Keratinocyte (primary cell): ENCODE results near the gene CUX1. TPM values are rescaled to one million over a fixed set of nuclear protein-coding genes. Genes with fewer than 3 reads are reported as not detected.
A peak's percentile ranks its signal among the peaks of the same experiment; 100 is the strongest.

Experiments used
- DNase-seq: peaks from one replicate; pipeline ENCODE4 v3.0.0-alpha.2; 2011; ENCODE audit warnings: low read depth, missing footprints, low spot score
- FAIRE-seq: peaks from 2 replicates; lab custom pipeline; 2011; peaks lifted over from hg19 to GRCh38; lab: Jason Lieb, UNC
- H2AFZ ChIP-seq: 2 replicates; pipeline ENCODE4 v1.6.0; 2012; ENCODE audit warnings: low read length, control low read depth, inconsistent platforms; ENCODE audit not compliant: control insufficient read depth
- H3K27ac ChIP-seq: 2 replicates; pipeline ENCODE4 v1.5.1; 2011; ENCODE audit warnings: low read length; ENCODE audit not compliant: control insufficient read depth, insufficient read depth
- H3K27me3 ChIP-seq: 3 replicates; pipeline ENCODE4 v1.6.0; 2011; ENCODE audit warnings: low read length; ENCODE audit not compliant: control insufficient read depth, insufficient read depth; ENCODE audit errors: extremely low read depth
- H3K36me3 ChIP-seq, 2 experiments: 2 replicates in 1 of 2; 3 replicates in 1 of 2; pipeline ENCODE4 v1.5.1; 2011; ENCODE audit warnings: low read length in 2 of 2, mild to moderate bottlenecking in 1 of 2; ENCODE audit not compliant: control insufficient read depth in 2 of 2, insufficient read depth in 2 of 2; ENCODE audit errors: extremely low read depth in 1 of 2
- H3K4me1 ChIP-seq: 3 replicates; pipeline ENCODE4 v1.5.1; 2011; ENCODE audit warnings: low read length; ENCODE audit not compliant: control insufficient read depth, insufficient read depth; ENCODE audit errors: extremely low read depth
- H3K4me2 ChIP-seq: 3 replicates; pipeline ENCODE4 v1.6.0; 2011; ENCODE audit warnings: low read depth, low read length; ENCODE audit not compliant: control insufficient read depth, insufficient read depth; ENCODE audit errors: extremely low read depth
- H3K4me3 ChIP-seq, 3 experiments: fragments of 200-600 bp in 1 of 3; sonication (generic) in 1 of 3; 2 replicates in 2 of 3; 3 replicates in 1 of 3; pipeline ENCODE4 v1.5.1; 2011 to 2016; ENCODE audit warnings: low read length in 3 of 3, mild to moderate bottlenecking in 3 of 3, control low read depth in 2 of 3, inconsistent platforms in 1 of 3, low read depth in 1 of 3, mixed read lengths in 1 of 3, mixed run types in 1 of 3, moderate library complexity in 1 of 3; ENCODE audit not compliant: control insufficient read depth in 2 of 3, insufficient read depth in 2 of 3; ENCODE audit errors: extremely low read depth in 1 of 3
- H3K79me2 ChIP-seq: 2 replicates; pipeline ENCODE4 v1.6.0; 2012; ENCODE audit warnings: low read length; ENCODE audit not compliant: control insufficient read depth, insufficient read depth
- H3K9ac ChIP-seq: 3 replicates; pipeline ENCODE4 v1.6.0; 2011; ENCODE audit warnings: low read length; ENCODE audit not compliant: control insufficient read depth, insufficient read depth; ENCODE audit errors: extremely low read depth
- H3K9me1 ChIP-seq: 3 replicates; pipeline ENCODE4 v1.6.0; 2011; ENCODE audit warnings: low read length; ENCODE audit not compliant: control insufficient read depth, insufficient read depth; ENCODE audit errors: extremely low read depth
- H3K9me3 ChIP-seq: 2 replicates; pipeline ENCODE4 v1.5.1; 2012; ENCODE audit warnings: low read depth, low read length; ENCODE audit not compliant: control insufficient read depth
- H4K20me1 ChIP-seq: 3 replicates; pipeline ENCODE4 v1.6.0; 2011; ENCODE audit warnings: low read length; ENCODE audit not compliant: control insufficient read depth, insufficient read depth; ENCODE audit errors: extremely low read depth
- EZH2 ChIP-seq: IDR thresholded peaks from one replicate; pipeline ENCODE4 v1.6.1; 2012; ENCODE audit warnings: inconsistent platforms, mild to moderate bottlenecking, low read length, moderate library complexity
- dilution Hi-C: fragments of 300-500 bp; cut with MboI; formaldehyde crosslinking; loops from one replicate; pipeline ENCODE4 v1.7.0; 2020; ENCODE audit warnings: low sequenced_read_pairs; ENCODE audit not compliant: extremely low pct_ligation_motif_present
- polyA plus RNA-seq, 5 experiments: library from polyadenylated mRNA; depleted of rRNA in 3 of 5; stranded (reverse) in 3 of 5; stranded (forward) in 1 of 5; unstranded in 1 of 5; fragments of >200 nt; gene quantifications; 1 replicate in 1 of 5; 2 replicates in 3 of 5; 3 replicates in 1 of 5; pipeline versions ENCODE4 v1.2.1 to v1.2.3, GENCODE V29; 2011 to 2012; ENCODE audit warnings: missing spikeins in 2 of 5, low read depth in 1 of 5, low replicate concordance in 1 of 5
- TF ChIP-seq, protein P1 (sequence below), 3 experiments: IDR thresholded peaks in 1 of 3; conservative IDR thresholded peaks in 1 of 3; optimal IDR thresholded peaks in 1 of 3; 2 replicates in 2 of 3; 3 replicates in 1 of 3; pipeline versions ENCODE3 to v1.5.1; 2011; ENCODE audit warnings: low read length in 3 of 3, mild to moderate bottlenecking in 3 of 3, moderate library complexity in 2 of 3, control low read depth in 1 of 3, inconsistent platforms in 1 of 3; ENCODE audit not compliant: insufficient read depth in 2 of 3; ENCODE audit errors: extremely low read depth in 1 of 3

The CUX1 gene
- polyA plus RNA-seq, 1 donor (not counting 4 experiments of a cell fraction or from before 2014, with no cell fraction given), result 18.3 TPM

DNA sequence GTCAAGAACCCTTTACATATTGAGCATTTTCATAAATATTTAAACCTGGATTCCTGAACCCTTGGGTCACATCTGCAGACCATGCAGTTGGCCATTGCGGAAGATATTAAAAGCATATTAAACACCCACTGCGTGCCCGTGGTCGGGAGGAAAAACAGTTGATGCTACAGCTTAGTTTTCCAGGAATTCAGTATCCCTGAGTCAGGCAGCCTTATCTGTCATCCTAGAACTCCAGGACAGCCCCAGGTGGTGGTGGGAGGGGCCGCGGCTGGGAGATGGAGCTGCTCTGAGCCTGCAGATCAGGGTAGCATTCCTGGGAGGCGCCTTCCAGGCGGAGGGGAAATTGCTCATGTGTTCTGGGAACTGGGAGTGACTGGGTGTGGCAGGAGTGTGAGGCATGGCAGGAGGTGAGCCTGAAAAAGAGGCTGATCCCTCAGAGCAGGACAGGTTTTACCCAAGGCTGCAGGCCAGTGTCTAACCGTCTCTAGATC, 246.3 kb downstream of the CUX1 start:
- H3K79me2 ChIP-seq, result no peaks in the 10 kb centered on the region
- FAIRE-seq (peak; percentile 84), DNase-seq (peak; percentile 97)
- peaks cover 18% of the 10 kb centered on the region for H3K4me1 ChIP-seq
- no peak overlapping the region for H3K4me3 ChIP-seq
- no peaks in the 10 kb centered on the region for H3K27me3 ChIP-seq
- peaks cover 2% of the 10 kb centered on the region for H3K9me1 ChIP-seq
- no peaks in the 10 kb centered on the region for H3K36me3 ChIP-seq
- H3K27ac ChIP-seq, result peak overlapping the region; percentile 95
- no peaks in the 10 kb centered on the region for H4K20me1 ChIP-seq
- peak overlapping the region; percentile 80 for H3K4me2 ChIP-seq
- H3K9me3 ChIP-seq, result no peaks in the 10 kb centered on the region
- dilution Hi-C loops, result no loop called here
- no peak for TF ChIP-seq EZH2
- TF ChIP-seq, protein P1, sequence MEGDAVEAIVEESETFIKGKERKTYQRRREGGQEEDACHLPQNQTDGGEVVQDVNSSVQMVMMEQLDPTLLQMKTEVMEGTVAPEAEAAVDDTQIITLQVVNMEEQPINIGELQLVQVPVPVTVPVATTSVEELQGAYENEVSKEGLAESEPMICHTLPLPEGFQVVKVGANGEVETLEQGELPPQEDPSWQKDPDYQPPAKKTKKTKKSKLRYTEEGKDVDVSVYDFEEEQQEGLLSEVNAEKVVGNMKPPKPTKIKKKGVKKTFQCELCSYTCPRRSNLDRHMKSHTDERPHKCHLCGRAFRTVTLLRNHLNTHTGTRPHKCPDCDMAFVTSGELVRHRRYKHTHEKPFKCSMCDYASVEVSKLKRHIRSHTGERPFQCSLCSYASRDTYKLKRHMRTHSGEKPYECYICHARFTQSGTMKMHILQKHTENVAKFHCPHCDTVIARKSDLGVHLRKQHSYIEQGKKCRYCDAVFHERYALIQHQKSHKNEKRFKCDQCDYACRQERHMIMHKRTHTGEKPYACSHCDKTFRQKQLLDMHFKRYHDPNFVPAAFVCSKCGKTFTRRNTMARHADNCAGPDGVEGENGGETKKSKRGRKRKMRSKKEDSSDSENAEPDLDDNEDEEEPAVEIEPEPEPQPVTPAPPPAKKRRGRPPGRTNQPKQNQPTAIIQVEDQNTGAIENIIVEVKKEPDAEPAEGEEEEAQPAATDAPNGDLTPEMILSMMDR (optimal IDR thresholded peaks at IDR 0.05 in 1 of 3, IDR thresholded peaks at IDR 0.05 in 1 of 3, conservative IDR thresholded peaks at IDR 0.05 in 1 of 3; ENCODE audit: extremely low read depth in 1 of 3, insufficient read depth in 2 of 3, low read length in 3 of 3), result peak in 1 of 3 experiments; percentile 28
- H3K9ac ChIP-seq, result peak overlapping the region; percentile 81
- H2AFZ ChIP-seq, result peak overlapping the region; percentile 2

DNA sequence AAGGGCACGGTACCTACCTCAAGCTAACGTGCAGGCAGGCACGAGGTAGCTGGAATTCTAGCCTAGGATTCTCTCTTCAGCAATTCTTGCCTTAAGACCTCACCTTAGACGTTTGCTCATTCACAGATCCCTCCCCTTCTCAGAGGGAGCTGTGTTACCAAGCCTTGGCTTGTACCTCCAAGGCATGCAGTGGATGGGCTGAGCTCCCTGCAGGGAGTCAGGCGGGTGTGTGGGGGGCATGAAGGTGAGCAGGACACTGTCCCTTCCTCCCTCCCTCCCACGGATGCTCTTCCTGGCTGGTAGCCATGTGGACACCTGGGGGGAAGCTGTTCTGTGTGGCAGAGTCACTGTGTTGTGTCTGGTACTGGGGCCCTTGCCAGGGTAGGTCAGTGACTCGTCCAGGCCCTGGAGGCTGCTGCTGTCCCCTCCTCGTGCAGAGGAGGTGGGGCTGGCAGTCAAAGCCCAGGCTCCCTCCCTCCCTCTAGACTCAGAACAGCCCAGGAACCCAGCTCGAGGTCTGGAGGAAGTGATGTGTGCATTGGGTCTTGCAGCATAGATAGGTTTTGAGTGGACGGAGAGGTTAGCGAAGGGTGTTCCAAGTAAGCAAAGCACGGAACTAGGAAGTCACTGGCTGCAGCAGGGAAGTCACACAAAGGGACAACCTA, 247.1 kb downstream of the CUX1 start:
- DNase-seq, result peak; percentile 49
- Histone ChIP-seq H3K4me3 (no peak overlapping the region), H4K20me1 (no peaks in the 10 kb centered on the region), H3K27me3 (no peaks in the 10 kb centered on the region), H3K27ac (peak overlapping the region; percentile 95), H3K4me1 (peaks cover 18% of the 10 kb centered on the region), H3K9me3 (no peaks in the 10 kb centered on the region), H3K9ac (peak overlapping the region; percentile 81), H3K36me3 (no peaks in the 10 kb centered on the region), H3K4me2 (peak overlapping the region; percentile 80), H2AFZ (peak overlapping the region; percentile 61), H3K79me2 (no peaks in the 10 kb centered on the region), H3K9me1 (peaks cover 2% of the 10 kb centered on the region)
- dilution Hi-C loops, result no loop called here
- peak; percentile 52 for FAIRE-seq
- TF ChIP-seq EZH2, result no peak
- TF ChIP-seq, protein P1 (optimal IDR thresholded peaks at IDR 0.05 in 1 of 3, IDR thresholded peaks at IDR 0.05 in 1 of 3, conservative IDR thresholded peaks at IDR 0.05 in 1 of 3; ENCODE audit: extremely low read depth in 1 of 3, insufficient read depth in 2 of 3, low read length in 3 of 3), result no peak
